ENCODE measurements around the gene B4GALT2. TPM values are rescaled to one million over a fixed set of nuclear protein-coding genes. Genes with fewer than 3 reads are reported as not detected.

Gene B4GALT2
- total RNA-seq, 4 donors from 2014 or later: 45.3 to 94.5 (median 77.5) TPM

DNA sequence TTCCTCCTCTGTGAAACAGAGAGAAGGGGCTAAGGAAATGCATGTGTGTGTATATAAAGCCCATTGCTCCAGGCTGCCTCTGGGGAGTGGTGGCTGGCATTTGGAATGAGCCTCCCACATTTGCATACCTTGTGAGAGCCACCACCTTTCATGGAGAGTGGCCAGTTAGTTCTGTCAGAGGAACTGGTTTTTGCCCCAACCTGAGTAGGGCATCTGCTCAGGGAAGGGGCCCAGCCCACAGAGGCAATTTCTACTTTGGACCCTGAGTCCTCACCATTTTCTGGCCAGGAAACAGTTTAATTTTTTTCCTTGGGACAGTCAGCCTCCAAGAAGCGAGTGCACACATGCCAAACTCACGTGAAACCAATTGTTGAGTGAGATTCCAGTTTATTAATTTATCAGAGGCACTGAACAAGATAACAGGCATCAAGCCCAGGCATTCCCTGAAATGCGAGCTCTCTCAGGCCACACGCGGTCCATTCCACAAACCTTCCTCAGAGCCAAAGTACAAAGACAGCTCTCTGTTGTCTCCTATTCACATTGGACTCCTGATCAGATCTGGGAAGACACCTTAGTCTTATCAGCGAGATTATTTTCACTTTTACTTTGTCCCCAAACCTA lies 53.3 kb downstream of the B4GALT2 start:
- peaks cover 27 to 79% (median 65%) of the 10 kb centered on the region in 4 donors for H3K4me1 ChIP-seq
- no peak for DNase-seq (ENCODE audit: extremely low spot score)
- no peaks in the 10 kb centered on the region for H3K36me3 ChIP-seq
- H3K27ac ChIP-seq (replicated peaks in 1 of 4): peak overlapping the region; percentile 86 to 90 (median 88)
- no peaks in the 10 kb centered on the region for H3K9me3 ChIP-seq
- WGBS: 63% methylated on average over 5 of the region's 6 CpGs
- TF ChIP-seq POLR2AphosphoS5 (IDR thresholded peaks at IDR 0.05) (no peak), EP300 (IDR thresholded peaks at IDR 0.05) (no peak), POLR2A (IDR thresholded peaks at IDR 0.05; ENCODE audit: low read depth) (no peak)
- TF ChIP-seq, protein P1, sequence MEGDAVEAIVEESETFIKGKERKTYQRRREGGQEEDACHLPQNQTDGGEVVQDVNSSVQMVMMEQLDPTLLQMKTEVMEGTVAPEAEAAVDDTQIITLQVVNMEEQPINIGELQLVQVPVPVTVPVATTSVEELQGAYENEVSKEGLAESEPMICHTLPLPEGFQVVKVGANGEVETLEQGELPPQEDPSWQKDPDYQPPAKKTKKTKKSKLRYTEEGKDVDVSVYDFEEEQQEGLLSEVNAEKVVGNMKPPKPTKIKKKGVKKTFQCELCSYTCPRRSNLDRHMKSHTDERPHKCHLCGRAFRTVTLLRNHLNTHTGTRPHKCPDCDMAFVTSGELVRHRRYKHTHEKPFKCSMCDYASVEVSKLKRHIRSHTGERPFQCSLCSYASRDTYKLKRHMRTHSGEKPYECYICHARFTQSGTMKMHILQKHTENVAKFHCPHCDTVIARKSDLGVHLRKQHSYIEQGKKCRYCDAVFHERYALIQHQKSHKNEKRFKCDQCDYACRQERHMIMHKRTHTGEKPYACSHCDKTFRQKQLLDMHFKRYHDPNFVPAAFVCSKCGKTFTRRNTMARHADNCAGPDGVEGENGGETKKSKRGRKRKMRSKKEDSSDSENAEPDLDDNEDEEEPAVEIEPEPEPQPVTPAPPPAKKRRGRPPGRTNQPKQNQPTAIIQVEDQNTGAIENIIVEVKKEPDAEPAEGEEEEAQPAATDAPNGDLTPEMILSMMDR (IDR thresholded peaks at IDR 0.05): no peak
- intact Hi-C loops (cut with DNase I): loop anchor here (5.0 to 10.0 kb wide), 2 partner anchors 40 to 267 kb away; partner anchors contain the start of gene CCDC24
- no peaks in the 10 kb centered on the region for H3K27me3 ChIP-seq
- no peak overlapping the region for H3K4me3 ChIP-seq

DNA sequence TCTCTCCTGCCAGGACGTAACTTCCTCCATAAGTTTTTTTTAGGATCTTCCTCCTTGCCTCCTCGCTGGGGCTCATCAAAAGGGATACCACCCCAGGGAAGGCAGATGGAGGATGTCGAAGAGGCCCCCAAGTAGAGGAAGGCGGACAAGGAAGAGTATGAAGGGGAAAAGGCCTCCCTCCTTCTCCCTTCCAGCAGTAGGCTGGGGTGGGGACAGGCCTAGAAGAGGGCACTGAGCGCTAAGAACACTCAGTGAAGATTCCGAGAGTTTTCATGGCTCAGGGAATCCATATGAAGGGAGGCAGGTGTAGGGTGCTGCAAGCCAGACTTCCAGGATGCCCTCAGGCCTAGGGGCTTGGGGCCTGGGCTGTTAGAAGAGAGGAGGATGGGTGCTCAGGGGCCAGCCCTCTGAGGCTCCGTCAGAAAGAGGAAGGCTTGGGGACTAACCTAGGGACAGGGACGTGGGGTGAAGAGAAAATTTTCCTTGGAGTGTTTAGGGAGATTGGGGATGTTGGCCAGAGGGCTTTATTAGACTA lies 54.1 kb downstream of the B4GALT2 start:
- H3K27me3 ChIP-seq: no peaks in the 10 kb centered on the region
- intact Hi-C loops (cut with DNase I): loop anchor here (5.0 to 10.0 kb wide), 2 partner anchors 41 to 268 kb away; partner anchors contain the start of gene CCDC24
- peaks cover 27 to 79% (median 65%) of the 10 kb centered on the region in 4 donors for H3K4me1 ChIP-seq
- H3K27ac ChIP-seq (replicated peaks in 1 of 4): peak overlapping the region; percentile 27 to 89 (median 86)
- no peaks in the 10 kb centered on the region for H3K9me3 ChIP-seq
- H3K4me3 ChIP-seq: no peak overlapping the region
- no peaks in the 10 kb centered on the region for H3K36me3 ChIP-seq
- DNase-seq (ENCODE audit: extremely low spot score): no peak
- 91% methylated on average over 8 of the region's 8 CpGs for WGBS
- TF ChIP-seq POLR2A (IDR thresholded peaks at IDR 0.05; ENCODE audit: low read depth) (no peak), EP300 (IDR thresholded peaks at IDR 0.05) (no peak), POLR2AphosphoS5 (IDR thresholded peaks at IDR 0.05) (no peak)
- TF ChIP-seq, protein P1 (IDR thresholded peaks at IDR 0.05): no peak

- H3K9me3 ChIP-seq: no peaks in the 10 kb centered on the region
- 80% methylated on average over 6 of the region's 8 CpGs for WGBS
- no peak overlapping the region for H3K4me3 ChIP-seq
- no peaks in the 10 kb centered on the region for H3K27me3 ChIP-seq
- TF ChIP-seq POLR2AphosphoS5 (IDR thresholded peaks at IDR 0.05): no peak
- TF ChIP-seq EP300 (IDR thresholded peaks at IDR 0.05): no peak
- TF ChIP-seq, protein P1 (IDR thresholded peaks at IDR 0.05): no peak
- TF ChIP-seq POLR2A (IDR thresholded peaks at IDR 0.05; ENCODE audit: low read depth): no peak
- no peak for DNase-seq (ENCODE audit: extremely low spot score)
- intact Hi-C loops (cut with DNase I): loop anchor here (5.0 to 10.0 kb wide), 2 partner anchors 41 to 269 kb away; partner anchors contain the start of gene CCDC24
- H3K27ac ChIP-seq (replicated peaks in 1 of 4): peak overlapping the region; percentile 24 to 89 (median 86)
- H3K4me1 ChIP-seq: peaks cover 27 to 76% (median 62%) of the 10 kb centered on the region in 4 donors
- H3K36me3 ChIP-seq: no peaks in the 10 kb centered on the region
Observed at GRCh38 chr1:44033756-44034155, 54.7 kb downstream of the B4GALT2 start.

DNA sequence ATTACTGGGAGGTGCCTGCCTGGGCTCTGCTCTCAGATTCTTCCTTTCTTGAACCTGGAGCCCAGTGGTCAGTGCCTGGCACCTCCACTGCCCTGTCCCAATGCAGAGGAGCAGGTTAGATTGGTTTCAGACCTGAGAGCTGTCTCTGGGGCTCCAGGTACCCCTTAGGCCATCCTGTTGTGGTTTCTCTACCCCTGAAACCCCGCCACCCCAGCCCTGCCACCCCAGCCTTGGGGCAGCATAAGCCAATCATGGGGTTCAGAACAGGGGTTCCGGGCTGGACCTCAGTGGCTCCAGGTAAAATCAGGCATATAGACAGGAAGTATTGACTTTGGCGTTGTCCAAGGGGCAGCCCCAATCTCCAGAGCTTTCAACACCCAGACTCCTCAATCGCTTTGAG lies 55.4 kb downstream of the B4GALT2 start:
- no peak overlapping the region for H3K4me3 ChIP-seq
- DNase-seq (ENCODE audit: extremely low spot score): no peak
- H3K27me3 ChIP-seq: no peaks in the 10 kb centered on the region
- peak overlapping the region in 2 of 4 donors; percentile 17 to 86 for H3K27ac ChIP-seq (replicated peaks in 1 of 4)
- no peaks in the 10 kb centered on the region for H3K9me3 ChIP-seq
- H3K36me3 ChIP-seq: no peaks in the 10 kb centered on the region
- intact Hi-C loops (cut with DNase I): loop anchor here (5.0 to 10.0 kb wide), 2 partner anchors 42 to 270 kb away; partner anchors contain the start of gene CCDC24
- WGBS: 87% methylated on average over 4 of the region's 4 CpGs
- peaks cover 23 to 69% (median 56%) of the 10 kb centered on the region in 4 donors for H3K4me1 ChIP-seq
- no peak for TF ChIP-seq POLR2A (IDR thresholded peaks at IDR 0.05; ENCODE audit: low read depth)
- TF ChIP-seq, protein P1 (IDR thresholded peaks at IDR 0.05): no peak
- TF ChIP-seq POLR2AphosphoS5 (IDR thresholded peaks at IDR 0.05): no peak
